ENCODE results near the gene PLXND1.
"Not testable (repeated sequence)": the region's sequence is repeated elsewhere in the genome, so short reads cannot be mapped to it uniquely, and the experiment has no call there.

Gene PLXND1

GRCh38 chr3:129519449-129519848 lies 87.0 kb downstream of the PLXND1 start:
- DNase-seq (ENCODE audit: low read depth, low spot score): no peak
- Histone ChIP-seq H3K27me3 (ENCODE audit: insufficient read depth, insufficient read length) (no peaks in the 10 kb centered on the region), H3K9me3 (ENCODE audit: insufficient read depth, low read length) (no peaks in the 10 kb centered on the region), H3K4me1 (ENCODE audit: insufficient read depth, insufficient read length) (peaks cover 18% of the 10 kb centered on the region), H3K36me3 (ENCODE audit: insufficient read depth, insufficient read length, low read length) (peaks cover 52% of the 10 kb centered on the region), H3K9ac (ENCODE audit: insufficient read length, low read depth) (no peak overlapping the region), H3K4me3 (ENCODE audit: insufficient read length, low read depth) (no peak overlapping the region)
- TF ChIP-seq SUZ12 (IDR thresholded peaks at IDR 0.05; ENCODE audit: extremely low read depth, insufficient read depth, insufficient read length) (no peak), ZNF274 (IDR thresholded peaks at IDR 0.05; ENCODE audit: low read depth, low read length) (no peak), YY1 (IDR thresholded peaks at IDR 0.05; ENCODE audit: insufficient read depth, insufficient read length) (no peak)

- peaks cover 61% of the 10 kb centered on the region for H3K36me3 ChIP-seq (ENCODE audit: insufficient read depth, insufficient read length, low read length)
- TF ChIP-seq YY1 (IDR thresholded peaks at IDR 0.05; ENCODE audit: insufficient read depth, insufficient read length): no peak
- TF ChIP-seq SUZ12 (IDR thresholded peaks at IDR 0.05; ENCODE audit: extremely low read depth, insufficient read depth, insufficient read length): no peak
- no peak for TF ChIP-seq ZNF274 (IDR thresholded peaks at IDR 0.05; ENCODE audit: low read depth, low read length)
Measured at GRCh38 chr3:129518581-129518980, 87.9 kb downstream of the PLXND1 start.

GRCh38 chr3:129518038-129518561 lies 88.4 kb downstream of the PLXND1 start:
- H3K9ac ChIP-seq (ENCODE audit: insufficient read length, low read depth): no peak overlapping the region
- no peak for DNase-seq (ENCODE audit: low read depth, low spot score)
- H3K36me3 ChIP-seq (ENCODE audit: insufficient read depth, insufficient read length, low read length): peaks cover 65% of the 10 kb centered on the region
- TF ChIP-seq YY1 (IDR thresholded peaks at IDR 0.05; ENCODE audit: insufficient read depth, insufficient read length) (no peak), SUZ12 (IDR thresholded peaks at IDR 0.05; ENCODE audit: extremely low read depth, insufficient read depth, insufficient read length) (no peak), ZNF274 (IDR thresholded peaks at IDR 0.05; ENCODE audit: low read depth, low read length) (no peak)
- peaks cover 18% of the 10 kb centered on the region for H3K4me1 ChIP-seq (ENCODE audit: insufficient read depth, insufficient read length)
- no peak overlapping the region for H3K4me3 ChIP-seq (ENCODE audit: insufficient read length, low read depth)
- H3K27me3 ChIP-seq (ENCODE audit: insufficient read depth, insufficient read length): no peaks in the 10 kb centered on the region
- H3K9me3 ChIP-seq (ENCODE audit: insufficient read depth, low read length): no peaks in the 10 kb centered on the region

More at GRCh38 chr3:129518581-129518980, 87.9 kb downstream of the PLXND1 start:
- Histone ChIP-seq H3K9ac (ENCODE audit: insufficient read length, low read depth) (no peak overlapping the region), H3K4me1 (ENCODE audit: insufficient read depth, insufficient read length) (peaks cover 18% of the 10 kb centered on the region), H3K4me3 (ENCODE audit: insufficient read length, low read depth) (no peak overlapping the region), H3K27me3 (ENCODE audit: insufficient read depth, insufficient read length) (no peaks in the 10 kb centered on the region), H3K9me3 (ENCODE audit: insufficient read depth, low read length) (no peaks in the 10 kb centered on the region)
- no peak for DNase-seq (ENCODE audit: low read depth, low spot score)

- TF ChIP-seq YY1 (IDR thresholded peaks at IDR 0.05; ENCODE audit: insufficient read depth, insufficient read length) (no peak), SUZ12 (IDR thresholded peaks at IDR 0.05; ENCODE audit: extremely low read depth, insufficient read depth, insufficient read length) (no peak)
- no peak overlapping the region for H3K9ac ChIP-seq (ENCODE audit: insufficient read length, low read depth)
- peaks cover 18% of the 10 kb centered on the region for H3K4me1 ChIP-seq (ENCODE audit: insufficient read depth, insufficient read length)
- H3K27me3 ChIP-seq (ENCODE audit: insufficient read depth, insufficient read length): no peaks in the 10 kb centered on the region
- H3K9me3 ChIP-seq (ENCODE audit: insufficient read depth, low read length): no peaks in the 10 kb centered on the region
- no peak overlapping the region for H3K4me3 ChIP-seq (ENCODE audit: insufficient read length, low read depth)
- no peak for DNase-seq (ENCODE audit: low read depth, low spot score)
- peaks cover 71% of the 10 kb centered on the region for H3K36me3 ChIP-seq (ENCODE audit: insufficient read depth, insufficient read length, low read length)
Measured at GRCh38 chr3:129517516-129517915, 89.0 kb downstream of the PLXND1 start.

GRCh38 chr3:129515821-129516432 lies 90.5 kb downstream of the PLXND1 start:
- H3K36me3 ChIP-seq (ENCODE audit: insufficient read depth, insufficient read length, low read length): peaks cover 87% of the 10 kb centered on the region
- H3K27me3 ChIP-seq (ENCODE audit: insufficient read depth, insufficient read length); H3K4me3 ChIP-seq (ENCODE audit: insufficient read length, low read depth); H3K9ac ChIP-seq (ENCODE audit: insufficient read length, low read depth); DNase-seq (ENCODE audit: low read depth, low spot score); H3K9me3 ChIP-seq (ENCODE audit: insufficient read depth, low read length): not testable (repeated sequence)
- peaks cover 15% of the 10 kb centered on the region for H3K4me1 ChIP-seq (ENCODE audit: insufficient read depth, insufficient read length)

GRCh38 chr3:129515108-129515820 lies 91.2 kb downstream of the PLXND1 start:
- H3K27me3 ChIP-seq (ENCODE audit: insufficient read depth, insufficient read length); H3K4me3 ChIP-seq (ENCODE audit: insufficient read length, low read depth); H3K9ac ChIP-seq (ENCODE audit: insufficient read length, low read depth); DNase-seq (ENCODE audit: low read depth, low spot score); H3K9me3 ChIP-seq (ENCODE audit: insufficient read depth, low read length): not testable (repeated sequence)
- Histone ChIP-seq H3K36me3 (ENCODE audit: insufficient read depth, insufficient read length, low read length) (peaks cover 90% of the 10 kb centered on the region), H3K4me1 (ENCODE audit: insufficient read depth, insufficient read length) (peaks cover 14% of the 10 kb centered on the region)

DNA sequence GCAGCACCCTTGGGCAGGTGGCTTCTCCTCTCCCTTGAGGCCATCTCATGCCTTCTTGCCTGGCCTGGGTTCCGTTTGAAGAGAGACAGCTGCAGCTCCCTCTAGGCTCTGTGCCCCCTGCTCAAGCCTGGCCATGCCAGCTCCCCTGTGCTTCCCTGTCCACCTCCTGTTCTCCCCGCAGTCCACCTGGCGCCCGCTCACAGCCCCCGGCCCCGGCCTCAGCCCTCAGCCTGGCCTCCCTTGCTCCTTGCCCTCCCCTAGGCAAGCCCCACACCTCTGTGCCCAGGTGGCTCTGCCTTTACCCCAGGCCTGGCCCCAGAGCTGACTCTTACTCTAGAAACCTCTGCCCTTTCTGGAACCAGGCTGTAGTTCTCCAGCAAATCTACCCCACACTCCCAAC lies 91.9 kb downstream of the PLXND1 start:
- no peaks in the 10 kb centered on the region for H3K9me3 ChIP-seq (ENCODE audit: insufficient read depth, low read length)
- no peak overlapping the region for H3K9ac ChIP-seq (ENCODE audit: insufficient read length, low read depth)
- no peak for DNase-seq (ENCODE audit: low read depth, low spot score)
- no peak overlapping the region for H3K4me3 ChIP-seq (ENCODE audit: insufficient read length, low read depth)
- H3K4me1 ChIP-seq (ENCODE audit: insufficient read depth, insufficient read length): peaks cover 12% of the 10 kb centered on the region
- no peaks in the 10 kb centered on the region for H3K27me3 ChIP-seq (ENCODE audit: insufficient read depth, insufficient read length)
- peaks cover 90% of the 10 kb centered on the region for H3K36me3 ChIP-seq (ENCODE audit: insufficient read depth, insufficient read length, low read length)
- TF ChIP-seq YY1 (IDR thresholded peaks at IDR 0.05; ENCODE audit: insufficient read depth, insufficient read length): no peak
- no peak for TF ChIP-seq SUZ12 (IDR thresholded peaks at IDR 0.05; ENCODE audit: extremely low read depth, insufficient read depth, insufficient read length)
- TF ChIP-seq ZNF274 (IDR thresholded peaks at IDR 0.05; ENCODE audit: low read depth, low read length): no peak

Measured in NT2/D1 (cell line).